DMS53 (cell line): ENCODE results near the gene ARHGEF1.

Experiments
- DNase-seq: peaks from one replicate; lab custom pipeline; 2025; lab: John Stamatoyannopoulos, UW

The ARHGEF1 gene

GRCh38 chr19:41882568-41883462 lies at the start of gene ARHGEF1:
Gene ARHGEF1, plus strand, starts transcription at chr19:41883184. Its CDS starts 4,899 bp downstream, at chr19:41888083.
- DNase-seq: peak; percentile 71

- no peak for DNase-seq
Measured at GRCh38 chr19:41837981-41838708, 44.8 kb upstream of the ARHGEF1 start.

DNA sequence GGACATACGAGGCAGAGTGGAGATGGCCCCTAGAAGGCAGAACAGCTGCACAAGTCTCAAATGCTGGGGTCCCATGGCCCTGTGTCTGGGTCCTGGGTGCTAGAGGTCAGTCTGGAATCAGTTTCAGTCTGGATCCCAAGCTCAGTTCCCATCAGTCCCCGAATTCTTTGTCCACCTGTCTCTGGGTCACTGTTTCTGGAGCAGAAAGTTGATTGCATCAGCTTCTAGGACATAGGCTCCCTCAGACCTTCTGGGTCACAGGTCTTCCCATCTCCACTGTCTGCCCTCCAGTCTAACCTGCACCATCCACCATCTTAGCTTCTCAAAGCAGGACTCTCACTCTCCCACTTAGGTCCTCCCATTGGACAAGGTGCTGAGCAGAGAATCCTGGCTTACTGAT lies 43.8 kb upstream of the ARHGEF1 start:
- no peak for DNase-seq

GRCh38 chr19:41843371-41843770 lies 39.6 kb upstream of the ARHGEF1 start:
- DNase-seq: no peak

- DNase-seq: peak; percentile 83
Measured at GRCh38 chr19:41844601-41845000, 38.4 kb upstream of the ARHGEF1 start, which contains the start of gene LYPD4. Gene LYPD4, minus strand, starts transcription at chr19:41844683. Its CDS starts 5,398 bp downstream, at chr19:41839285.

- no peak for DNase-seq
Measured at GRCh38 chr19:41845001-41845050, 38.2 kb upstream of the ARHGEF1 start, which contains the start of gene DMRTC2. Gene DMRTC2, plus strand, starts transcription at chr19:41845042. Its CDS starts 2,387 bp downstream, at chr19:41847429.

- peak; percentile 70 for DNase-seq
Measured at GRCh38 chr19:41845051-41845590, 37.9 kb upstream of the ARHGEF1 start.

DNA sequence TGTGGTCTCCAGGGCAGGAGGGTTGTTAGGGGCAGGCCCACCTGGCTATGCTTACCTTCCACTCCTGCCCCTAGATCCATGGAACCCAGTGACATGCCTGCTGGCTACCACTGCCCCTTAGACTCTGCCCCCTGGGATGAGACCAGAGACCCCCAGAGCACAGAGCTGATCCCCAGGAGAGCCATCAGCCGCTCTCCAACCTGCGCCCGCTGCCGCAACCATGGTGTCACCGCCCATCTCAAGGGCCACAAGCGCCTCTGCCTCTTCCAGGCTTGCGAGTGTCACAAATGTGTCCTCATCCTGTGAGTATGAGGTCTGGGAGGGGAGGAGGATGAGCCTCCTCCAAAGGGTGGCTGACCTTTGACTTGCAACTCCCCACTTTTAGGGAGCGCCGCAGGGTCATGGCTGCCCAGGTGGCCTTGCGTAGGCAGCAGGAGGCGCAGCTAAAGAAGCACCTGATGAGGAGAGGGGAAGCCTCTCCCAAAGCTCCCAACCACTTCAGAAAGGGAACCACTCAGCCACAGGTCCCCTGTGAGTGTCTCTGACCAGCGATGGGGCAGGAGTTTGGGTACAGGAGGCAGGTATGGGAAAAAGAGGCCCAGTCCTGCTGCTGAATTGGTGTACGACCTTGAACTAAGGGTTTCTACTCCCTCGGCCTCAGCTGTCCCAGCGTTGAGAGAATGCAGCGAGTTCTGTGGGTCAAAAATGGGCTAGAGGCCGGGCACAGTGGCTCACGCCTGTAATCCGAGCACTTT lies 35.5 kb upstream of the ARHGEF1 start:
- DNase-seq: no peak

GRCh38 chr19:41848666-41849065 lies 34.3 kb upstream of the ARHGEF1 start:
- no peak for DNase-seq

GRCh38 chr19:41849067-41849466 lies 33.9 kb upstream of the ARHGEF1 start:
- DNase-seq: no peak

- DNase-seq: no peak
Measured at GRCh38 chr19:41850381-41850780, 32.6 kb upstream of the ARHGEF1 start.

DNA sequence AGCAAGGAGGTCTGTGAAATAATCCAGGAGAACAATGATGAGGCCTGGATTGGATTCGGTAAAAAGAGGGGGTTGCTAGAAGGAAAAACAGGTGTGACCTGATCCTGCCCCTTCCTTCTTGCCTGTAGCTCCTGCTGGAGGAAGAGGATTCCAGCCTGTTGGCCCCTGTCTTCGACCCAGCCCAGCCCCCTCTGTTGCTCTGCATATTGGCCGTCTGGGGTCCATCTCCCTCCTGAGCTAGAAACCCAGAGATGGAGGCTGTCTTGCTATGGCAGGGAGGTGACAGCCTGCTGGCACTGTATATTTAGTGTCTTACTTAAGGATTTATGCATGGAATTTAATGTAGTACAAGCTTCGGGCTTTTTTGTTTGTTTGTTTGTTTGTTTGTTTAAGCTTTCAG lies 31.5 kb upstream of the ARHGEF1 start:
- DNase-seq: no peak

- no peak for DNase-seq
Measured at GRCh38 chr19:41853344-41853743, 29.6 kb upstream of the ARHGEF1 start.

DNA sequence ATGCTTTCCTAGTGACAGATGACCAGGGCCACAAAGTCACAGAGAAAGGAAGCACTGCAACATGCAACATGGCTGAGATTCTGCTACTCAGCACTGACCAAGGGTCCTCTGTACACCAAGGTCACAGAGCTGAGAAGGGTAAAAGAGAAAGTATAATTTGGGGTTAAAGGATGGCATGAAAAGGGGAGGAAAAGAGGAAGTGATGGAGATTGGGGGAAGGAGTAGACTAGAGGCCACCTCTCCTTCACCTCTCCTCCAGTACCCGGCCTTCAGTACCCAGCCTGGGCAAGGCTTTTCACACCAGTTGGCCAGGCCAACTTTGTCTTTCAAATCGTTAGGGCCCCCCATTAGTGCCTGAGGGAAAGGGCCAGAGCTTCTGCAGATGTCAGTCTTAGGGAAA lies 29.2 kb upstream of the ARHGEF1 start:
- no peak for DNase-seq

GRCh38 chr19:41859213-41859617 lies 23.8 kb upstream of the ARHGEF1 start:
- no peak for DNase-seq

- peak; percentile 99 for DNase-seq
Measured at GRCh38 chr19:41859618-41860418, 23.2 kb upstream of the ARHGEF1 start, which contains the start of gene RPS19. Gene RPS19, plus strand, starts transcription at chr19:41860255. Its CDS starts 520 bp downstream, at chr19:41860775.

DNA sequence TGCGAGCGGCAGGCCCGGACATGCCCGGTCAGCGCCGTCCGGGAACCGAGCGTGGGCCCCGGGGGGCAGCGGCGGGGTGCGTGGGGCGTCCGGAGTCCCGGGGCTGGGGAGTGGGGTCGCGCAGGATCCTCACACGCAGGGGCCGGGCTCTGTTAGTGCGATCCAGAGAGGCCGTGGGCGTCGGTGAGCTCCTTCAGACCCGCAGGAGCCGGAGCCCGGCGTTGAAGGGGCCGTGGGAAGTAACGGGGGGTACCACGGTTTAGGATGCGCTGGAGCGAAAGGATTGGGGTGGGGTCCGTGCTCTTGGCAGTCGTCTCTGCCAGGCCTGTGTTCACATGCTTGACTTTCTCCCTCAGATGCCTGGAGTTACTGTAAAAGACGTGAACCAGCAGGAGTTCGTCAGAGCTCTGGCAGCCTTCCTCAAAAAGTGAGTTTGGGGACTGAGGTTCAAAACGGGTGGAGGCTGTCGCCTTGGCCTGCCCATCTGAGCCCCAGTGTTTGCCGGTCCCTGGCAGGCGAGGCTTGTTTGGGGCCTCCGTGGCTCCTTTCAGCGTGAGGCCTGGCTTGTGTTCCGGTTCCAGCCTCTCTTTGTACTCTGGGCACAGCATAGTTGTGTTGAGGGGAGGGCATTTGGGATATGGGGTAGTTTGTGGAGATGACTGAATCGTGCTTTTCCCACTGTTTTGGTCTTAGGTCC lies 22.4 kb upstream of the ARHGEF1 start:
- peak; percentile 55 for DNase-seq

GRCh38 chr19:41861116-41861768 lies 21.7 kb upstream of the ARHGEF1 start:
- DNase-seq: peak; percentile 57

DNA sequence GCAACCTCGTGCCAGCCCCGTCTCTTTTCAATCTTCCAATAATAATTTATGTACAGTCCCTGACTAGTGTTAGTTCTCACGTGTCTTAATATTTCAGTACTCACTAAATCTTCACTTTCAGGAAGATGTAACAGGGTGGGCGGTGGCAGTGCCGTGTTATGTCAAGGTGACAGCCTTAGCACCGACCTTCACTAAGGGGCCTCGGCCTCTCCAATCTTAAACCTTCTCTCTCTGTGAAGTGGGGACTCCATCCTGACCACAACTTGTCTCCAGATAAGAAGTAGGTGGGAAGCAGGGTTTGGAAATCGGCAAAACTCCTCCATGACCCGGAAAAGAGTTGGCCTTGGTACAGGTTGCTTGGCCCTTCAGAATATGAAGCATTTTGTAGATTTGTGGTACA lies 21.1 kb upstream of the ARHGEF1 start:
- DNase-seq: no peak

DNA sequence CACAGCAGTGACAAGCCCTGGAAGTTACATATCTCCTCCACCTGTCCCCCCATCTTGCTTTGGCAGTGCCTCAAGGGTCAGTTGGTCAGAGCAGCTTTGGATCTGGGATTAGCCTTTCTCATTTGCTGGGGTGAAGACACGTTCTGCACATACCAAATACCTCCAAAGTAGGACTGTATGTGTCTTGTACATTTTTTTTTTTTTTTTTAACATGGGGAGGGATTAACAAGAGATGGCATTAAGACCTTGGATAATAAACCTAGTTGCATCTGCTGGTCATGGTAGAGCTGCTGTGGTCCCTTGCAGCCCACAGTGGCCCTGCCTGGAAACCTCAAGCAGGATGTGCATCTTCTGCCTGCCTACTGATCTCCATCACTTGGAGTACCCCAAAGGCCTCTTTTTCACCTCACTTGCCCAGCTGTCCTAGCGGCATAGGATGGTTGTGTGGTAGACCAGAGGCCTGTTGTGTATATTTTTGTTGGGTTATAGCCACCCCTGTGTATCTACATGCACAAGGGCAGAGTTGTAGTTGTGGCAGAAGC lies 20.5 kb upstream of the ARHGEF1 start:
- no peak for DNase-seq
